ENCODE measurements around the gene GNL3.
"Not testable (repeated sequence)": the region's sequence is repeated elsewhere in the genome, so short reads cannot be mapped to it uniquely, and the experiment has no call there.

Gene GNL3

GRCh38 chr3:52685709-52686691 is at the start of gene GNL3, which contains the start of gene PBRM1:
TSS of gene GNL3 (plus strand) at chr3:52686032. CDS start at chr3:52686093, 61 bp downstream.
TSS of gene PBRM1 (minus strand) at chr3:52685913.
- DNase-seq (ENCODE audit: low read depth in 2 of 2): peak; percentile 87 to 93

- no peak for DNase-seq (ENCODE audit: low read depth in 2 of 2)
Observed at GRCh38 chr3:52636673-52637072, 49.2 kb upstream of the GNL3 start.

GRCh38 chr3:52645549-52645948 is 40.3 kb upstream of the GNL3 start:
- no peak for DNase-seq (ENCODE audit: low read depth in 2 of 2)

GRCh38 chr3:52649461-52650210 is 36.2 kb upstream of the GNL3 start:
- DNase-seq (ENCODE audit: low read depth in 2 of 2): no peak

GRCh38 chr3:52650439-52650838 is 35.4 kb upstream of the GNL3 start:
- DNase-seq (ENCODE audit: low read depth in 2 of 2): no peak

- DNase-seq (ENCODE audit: low read depth in 2 of 2): no peak
Observed at GRCh38 chr3:52651592-52651991, 34.2 kb upstream of the GNL3 start.

GRCh38 chr3:52655895-52656294 is 29.9 kb upstream of the GNL3 start:
- no peak for DNase-seq (ENCODE audit: low read depth in 2 of 2)

- no peak for DNase-seq (ENCODE audit: low read depth in 2 of 2)
Observed at GRCh38 chr3:52660046-52660445, 25.8 kb upstream of the GNL3 start.

- DNase-seq (ENCODE audit: low read depth in 2 of 2): no peak
Observed at GRCh38 chr3:52663098-52663497, 22.7 kb upstream of the GNL3 start.

- peak; percentile 22 to 47 for DNase-seq (ENCODE audit: low read depth in 2 of 2)
Observed at GRCh38 chr3:52670621-52671521, 15.0 kb upstream of the GNL3 start.

- DNase-seq (ENCODE audit: low read depth in 2 of 2): no peak
Observed at GRCh38 chr3:52671676-52672075, 14.2 kb upstream of the GNL3 start.

GRCh38 chr3:52676201-52676600 is 9.6 kb upstream of the GNL3 start:
- not testable (repeated sequence) for DNase-seq (ENCODE audit: low read depth in 2 of 2)

- no peak for DNase-seq (ENCODE audit: low read depth in 2 of 2)
Observed at GRCh38 chr3:52678265-52679198, 7.3 kb upstream of the GNL3 start.

- no peak for DNase-seq (ENCODE audit: low read depth in 2 of 2)
Observed at GRCh38 chr3:52679199-52679538, 6.7 kb upstream of the GNL3 start.

GRCh38 chr3:52679811-52680210 is 6.0 kb upstream of the GNL3 start:
- DNase-seq (ENCODE audit: low read depth in 2 of 2): no peak

GRCh38 chr3:52681596-52681995 is 4.2 kb upstream of the GNL3 start:
- DNase-seq (ENCODE audit: low read depth in 2 of 2): no peak

GRCh38 chr3:52682016-52682415 is 3.8 kb upstream of the GNL3 start:
- peak in 1 of 2 donors; percentile 36 for DNase-seq (ENCODE audit: low read depth in 2 of 2)

- DNase-seq (ENCODE audit: low read depth in 2 of 2): no peak
Observed at GRCh38 chr3:52683611-52684010, 2.2 kb upstream of the GNL3 start.

GRCh38 chr3:52684184-52684583 is 1.6 kb upstream of the GNL3 start:
- no peak for DNase-seq (ENCODE audit: low read depth in 2 of 2)

GRCh38 chr3:52685285-52685708 is 535 bp upstream of the GNL3 start:
- DNase-seq (ENCODE audit: low read depth in 2 of 2): peak; percentile 74 to 83

- DNase-seq (ENCODE audit: low read depth in 2 of 2): no peak
Observed at GRCh38 chr3:52688266-52688665, 2.4 kb downstream of the GNL3 start.
